Measurements from ENCODE around the gene UBE2C. TPM values are rescaled to one million over a fixed set of nuclear protein-coding genes. Genes with fewer than 3 reads are reported as not detected.
A peak's percentile ranks its signal among the peaks of the same experiment; 100 is the strongest.

The UBE2C gene
- total and polyA plus RNA-seq, 2 of the 8 experiments (the other 6 are each of a cell fraction or from before 2014, with no cell fraction given): 243 to 326 TPM

DNA sequence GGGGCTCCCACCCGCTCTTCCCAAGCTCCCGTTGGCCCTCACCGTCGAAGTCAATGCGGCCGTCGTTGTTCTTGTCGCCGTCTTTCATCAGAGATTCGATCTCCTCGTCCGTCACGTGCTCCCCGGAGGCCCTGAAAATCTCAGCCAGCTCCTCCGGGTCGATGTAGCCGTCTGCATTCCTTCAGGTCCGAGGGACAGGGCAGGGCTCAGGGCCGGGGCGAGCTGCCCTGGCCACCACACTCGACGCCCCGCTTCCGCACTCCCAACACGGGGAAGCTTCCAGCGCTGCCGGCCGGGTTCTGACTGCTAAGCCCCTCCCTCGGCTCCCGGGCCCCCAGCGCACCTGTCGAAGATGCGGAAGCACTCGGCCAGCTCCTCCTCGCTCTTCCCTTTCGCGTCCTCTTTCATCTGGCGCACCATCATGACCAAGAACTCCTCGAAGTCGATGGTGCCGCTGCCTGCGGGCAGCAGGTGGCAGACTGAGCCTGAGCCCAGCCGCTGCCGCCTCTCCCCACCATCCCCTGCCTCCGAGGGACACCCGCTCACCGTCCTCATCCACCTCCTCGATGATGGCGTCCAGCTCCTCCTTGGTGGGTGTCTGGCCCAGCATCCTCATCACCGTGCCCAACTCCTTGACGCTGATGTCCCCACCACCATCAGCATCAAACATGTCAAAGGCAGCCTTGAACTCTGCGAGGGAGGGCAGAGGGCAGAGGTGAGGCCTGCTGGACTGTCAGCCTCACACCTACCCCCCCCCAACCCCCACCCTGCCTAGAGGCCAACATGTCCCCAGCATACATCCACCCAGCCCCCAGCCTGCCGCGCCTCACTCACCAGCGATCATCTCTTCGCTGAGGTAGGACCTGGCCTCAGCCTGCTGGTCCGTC lies 11.7 kb downstream of the UBE2C start (continued):
- TF ChIP-seq SIN3A (conservative IDR thresholded peaks at IDR 0.05 in 1 of 2, IDR thresholded peaks at IDR 0.05 in 1 of 2; ENCODE audit: low read depth in 1 of 2, low read length in 2 of 2) (0 out of 4 replicates have a peak, but pooled peaks of 1 of the 2 experiments have one; percentile 43), YY1 (IDR thresholded peaks at IDR 0.05; ENCODE audit: low read depth, low read length) (peak; percentile 72), POLR2A (IDR thresholded peaks at IDR 0.05; ENCODE audit: control extremely low read depth in 1 of 2, low read depth in 2 of 2, low read length in 2 of 2) (0 out of 3 replicates have a peak, but pooled peaks of 1 of the 2 experiments have one; percentile 42), CTBP2 (IDR thresholded peaks at IDR 0.05; ENCODE audit: borderline replicate concordance, insufficient read depth, insufficient read length, low read length) (peak; percentile 66), JUND (IDR thresholded peaks at IDR 0.05; ENCODE audit: low read length) (no peak), CREB1 (IDR thresholded peaks at IDR 0.05) (peak; percentile 82), RNF2 (IDR thresholded peaks at IDR 0.05; ENCODE audit: borderline replicate concordance, low read depth, low read length, missing control alignments, poor library complexity, severe bottlenecking) (peak; percentile 68), RAD21 (IDR thresholded peaks at IDR 0.05 in 1 of 2, conservative IDR thresholded peaks at IDR 0.05 in 1 of 2; ENCODE audit: low read depth in 2 of 2, low read length in 2 of 2) (peak; percentile 74 to 77)
- TF ChIP-seq, protein P1, sequence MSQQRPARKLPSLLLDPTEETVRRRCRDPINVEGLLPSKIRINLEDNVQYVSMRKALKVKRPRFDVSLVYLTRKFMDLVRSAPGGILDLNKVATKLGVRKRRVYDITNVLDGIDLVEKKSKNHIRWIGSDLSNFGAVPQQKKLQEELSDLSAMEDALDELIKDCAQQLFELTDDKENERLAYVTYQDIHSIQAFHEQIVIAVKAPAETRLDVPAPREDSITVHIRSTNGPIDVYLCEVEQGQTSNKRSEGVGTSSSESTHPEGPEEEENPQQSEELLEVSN (IDR thresholded peaks at IDR 0.05): peak; percentile 90
- TF ChIP-seq, protein P2, sequence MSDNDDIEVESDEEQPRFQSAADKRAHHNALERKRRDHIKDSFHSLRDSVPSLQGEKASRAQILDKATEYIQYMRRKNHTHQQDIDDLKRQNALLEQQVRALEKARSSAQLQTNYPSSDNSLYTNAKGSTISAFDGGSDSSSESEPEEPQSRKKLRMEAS (IDR thresholded peaks at IDR 0.05): peak; percentile 72
- TF ChIP-seq, protein P3, sequence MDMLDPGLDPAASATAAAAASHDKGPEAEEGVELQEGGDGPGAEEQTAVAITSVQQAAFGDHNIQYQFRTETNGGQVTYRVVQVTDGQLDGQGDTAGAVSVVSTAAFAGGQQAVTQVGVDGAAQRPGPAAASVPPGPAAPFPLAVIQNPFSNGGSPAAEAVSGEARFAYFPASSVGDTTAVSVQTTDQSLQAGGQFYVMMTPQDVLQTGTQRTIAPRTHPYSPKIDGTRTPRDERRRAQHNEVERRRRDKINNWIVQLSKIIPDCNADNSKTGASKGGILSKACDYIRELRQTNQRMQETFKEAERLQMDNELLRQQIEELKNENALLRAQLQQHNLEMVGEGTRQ (IDR thresholded peaks at IDR 0.05; ENCODE audit: low read length): peak; percentile 32; the same call in 1 of the 2 replicates

All from H1 (cell line).